ENCODE measurements around the gene ECHDC1. TPM values are rescaled to one million over a fixed set of nuclear protein-coding genes. Genes with fewer than 3 reads are reported as not detected.

Gene ECHDC1
- total and polyA plus RNA-seq, 2 donors from 2014 or later = 44.4 to 76.7 TPM

DNA sequence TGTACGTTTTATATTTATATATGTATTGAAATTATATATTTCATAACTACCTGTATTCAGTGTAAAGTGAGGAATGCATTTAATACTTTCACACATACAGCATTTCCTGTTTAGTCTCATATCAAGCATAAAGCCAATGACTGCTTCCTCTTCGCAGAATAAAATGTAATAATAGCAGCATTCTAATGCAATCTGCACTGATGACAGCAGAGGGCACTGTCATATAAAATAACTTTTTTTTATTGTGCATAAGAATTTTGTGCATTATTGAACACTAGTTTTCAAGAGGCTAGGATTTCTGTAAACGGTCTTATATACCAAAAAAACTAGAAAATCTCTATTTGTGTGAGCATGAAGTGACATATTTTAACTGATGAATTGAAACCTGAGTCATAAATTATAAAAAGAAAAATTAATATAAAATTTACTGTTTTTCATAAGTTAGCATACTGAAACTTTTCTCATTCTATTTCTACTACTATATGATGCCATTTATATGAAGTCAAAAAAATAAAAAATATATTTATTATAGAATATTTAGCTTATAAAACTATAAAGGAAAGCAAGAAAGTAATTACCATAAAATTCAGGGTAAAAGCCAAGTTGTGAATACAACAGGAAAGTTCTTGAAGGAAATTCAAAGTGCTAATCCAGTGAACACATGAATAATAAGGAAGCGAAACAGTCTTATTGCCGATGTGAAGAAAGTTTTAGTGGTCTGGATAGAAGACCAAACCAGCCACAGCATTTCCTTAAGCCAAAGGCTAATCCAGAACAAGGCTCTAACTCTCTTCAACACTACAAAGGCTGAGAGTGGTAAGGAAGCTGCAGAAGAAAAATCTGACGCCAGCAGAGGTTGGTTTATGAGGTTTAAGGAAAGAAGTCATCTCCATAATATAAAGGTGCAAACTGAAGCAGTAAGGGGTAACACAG lies 40.4 kb downstream of the ECHDC1 start:
- H3K9ac ChIP-seq (ENCODE audit: low read length in 3 of 3) = no peak overlapping the region
- FAIRE-seq (peak; percentile 94), DNase-seq (peak in 3 of 5 donors; percentile 10 to 70 (median 51))
- intact Hi-C loops (cut with DNase I) = loop anchor here (10.0 kb wide), 1 partner anchor 242 kb away; no protein-coding TSS in a partner anchor
- no peak overlapping the region for H3K4me3 ChIP-seq (ENCODE audit: low read length in 3 of 3)
- no peaks in the 10 kb centered on the region for H3K4me1 ChIP-seq (ENCODE audit: control insufficient read depth in 2 of 3, insufficient read depth in 2 of 3, low read depth in 1 of 3, low read length in 3 of 3)
- H3K36me3 ChIP-seq (ENCODE audit: control insufficient read depth in 2 of 3, insufficient read depth in 3 of 3, low read length in 3 of 3) = peaks cover 0 to 2% (median 0%) of the 10 kb centered on the region in 3 donors
- H3K27ac ChIP-seq (ENCODE audit: low read depth in 2 of 2, low read length in 2 of 2) = no peak overlapping the region
- no peaks in the 10 kb centered on the region for H3K9me3 ChIP-seq (ENCODE audit: control insufficient read depth in 2 of 3, insufficient read depth in 1 of 3, low read length in 3 of 3)
- no peaks in the 10 kb centered on the region for H3K27me3 ChIP-seq (ENCODE audit: control insufficient read depth, insufficient read depth, low read length)
- peak; percentile 73 for TF ChIP-seq CTCF (IDR thresholded peaks at IDR 0.05; ENCODE audit: borderline replicate concordance, extremely low read depth, insufficient read depth)

GRCh38 chr6:127301199-127301700 lies 42.2 kb downstream of the ECHDC1 start:
- H3K4me1 ChIP-seq (ENCODE audit: control insufficient read depth in 2 of 3, insufficient read depth in 2 of 3, low read depth in 1 of 3, low read length in 3 of 3) = no peaks in the 10 kb centered on the region
- intact Hi-C loops (cut with DNase I) = loop anchor here (10.0 kb wide), 1 partner anchor 244 kb away; no protein-coding TSS in a partner anchor
- FAIRE-seq (no peak), DNase-seq (peak in 1 of 5 donors; percentile 43)
- peaks cover 0 to 2% (median 0%) of the 10 kb centered on the region in 3 donors for H3K36me3 ChIP-seq (ENCODE audit: control insufficient read depth in 2 of 3, insufficient read depth in 3 of 3, low read length in 3 of 3)
- H3K27me3 ChIP-seq (ENCODE audit: control insufficient read depth, insufficient read depth, low read length) = no peaks in the 10 kb centered on the region
- no peak for TF ChIP-seq CTCF (IDR thresholded peaks at IDR 0.05; ENCODE audit: borderline replicate concordance, extremely low read depth, insufficient read depth)
- H3K4me3 ChIP-seq (ENCODE audit: low read length in 3 of 3) = no peak overlapping the region
- no peak overlapping the region for H3K27ac ChIP-seq (ENCODE audit: low read depth in 2 of 2, low read length in 2 of 2)
- H3K9ac ChIP-seq (ENCODE audit: low read length in 3 of 3) = no peak overlapping the region
- no peaks in the 10 kb centered on the region for H3K9me3 ChIP-seq (ENCODE audit: control insufficient read depth in 2 of 3, insufficient read depth in 1 of 3, low read length in 3 of 3)

DNA sequence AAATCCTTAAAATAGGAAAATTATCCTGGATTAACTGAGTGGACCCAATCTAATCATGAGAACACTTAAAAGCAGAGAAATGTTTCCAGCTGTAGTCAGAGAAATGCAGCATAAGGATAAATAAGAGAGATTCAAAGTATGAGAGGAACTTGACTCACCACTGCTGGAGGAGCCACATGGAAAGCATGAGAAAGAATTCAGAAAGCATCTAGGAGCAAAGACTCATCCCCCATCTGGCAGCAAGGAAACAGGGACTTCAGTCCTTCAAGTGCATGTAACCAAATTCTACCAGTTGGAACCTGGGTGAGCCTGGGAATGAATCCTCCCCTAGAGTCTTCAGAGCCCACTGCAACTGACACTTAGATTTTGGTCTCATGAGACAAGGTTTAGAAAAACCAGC lies 43.0 kb downstream of the ECHDC1 start:
- no peak for TF ChIP-seq CTCF (IDR thresholded peaks at IDR 0.05; ENCODE audit: borderline replicate concordance, extremely low read depth, insufficient read depth)
- DNase-seq (no peak), FAIRE-seq (no peak)
- H3K9ac ChIP-seq (ENCODE audit: low read length in 3 of 3) = no peak overlapping the region
- H3K27ac ChIP-seq (ENCODE audit: low read depth in 2 of 2, low read length in 2 of 2) = no peak overlapping the region
- intact Hi-C loops (cut with DNase I) = loop anchor here (10.0 kb wide), 1 partner anchor 244 kb away; no protein-coding TSS in a partner anchor
- peaks cover 0 to 2% (median 0%) of the 10 kb centered on the region in 3 donors for H3K36me3 ChIP-seq (ENCODE audit: control insufficient read depth in 2 of 3, insufficient read depth in 3 of 3, low read length in 3 of 3)
- H3K27me3 ChIP-seq (ENCODE audit: control insufficient read depth, insufficient read depth, low read length) = no peaks in the 10 kb centered on the region
- no peaks in the 10 kb centered on the region for H3K4me1 ChIP-seq (ENCODE audit: control insufficient read depth in 2 of 3, insufficient read depth in 2 of 3, low read depth in 1 of 3, low read length in 3 of 3)
- no peak overlapping the region for H3K4me3 ChIP-seq (ENCODE audit: low read length in 3 of 3)
- H3K9me3 ChIP-seq (ENCODE audit: control insufficient read depth in 2 of 3, insufficient read depth in 1 of 3, low read length in 3 of 3) = no peaks in the 10 kb centered on the region
